Activated CD4-positive, alpha-beta T cell treated with anti-CD3 and anti-CD28 coated beads, Interleukin-10, Interleukin-2, amounts not matched to agents 100 ng/mL and 50 ng/mL, durations not matched to agents 16 hours and 8 hours (primary cell): ENCODE results near the gene TRMT2B.
A peak's percentile ranks its signal among the peaks of the same experiment; 100 is the strongest.
"Not testable (repeated sequence)": the region's sequence is repeated elsewhere in the genome, so short reads cannot be mapped to it uniquely, and the experiment has no call there.

Experiments used
- DNase-seq: peaks from one replicate; pipeline ENCODE4 v3.0.0-alpha.2; 2020

Gene TRMT2B, protein sequence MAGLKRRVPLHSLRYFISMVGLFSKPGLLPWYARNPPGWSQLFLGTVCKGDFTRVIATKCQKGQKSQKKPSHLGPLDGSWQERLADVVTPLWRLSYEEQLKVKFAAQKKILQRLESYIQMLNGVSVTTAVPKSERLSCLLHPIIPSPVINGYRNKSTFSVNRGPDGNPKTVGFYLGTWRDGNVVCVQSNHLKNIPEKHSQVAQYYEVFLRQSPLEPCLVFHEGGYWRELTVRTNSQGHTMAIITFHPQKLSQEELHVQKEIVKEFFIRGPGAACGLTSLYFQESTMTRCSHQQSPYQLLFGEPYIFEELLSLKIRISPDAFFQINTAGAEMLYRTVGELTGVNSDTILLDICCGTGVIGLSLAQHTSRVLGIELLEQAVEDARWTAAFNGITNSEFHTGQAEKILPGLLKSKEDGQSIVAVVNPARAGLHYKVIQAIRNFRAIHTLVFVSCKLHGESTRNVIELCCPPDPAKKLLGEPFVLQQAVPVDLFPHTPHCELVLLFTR

DNA sequence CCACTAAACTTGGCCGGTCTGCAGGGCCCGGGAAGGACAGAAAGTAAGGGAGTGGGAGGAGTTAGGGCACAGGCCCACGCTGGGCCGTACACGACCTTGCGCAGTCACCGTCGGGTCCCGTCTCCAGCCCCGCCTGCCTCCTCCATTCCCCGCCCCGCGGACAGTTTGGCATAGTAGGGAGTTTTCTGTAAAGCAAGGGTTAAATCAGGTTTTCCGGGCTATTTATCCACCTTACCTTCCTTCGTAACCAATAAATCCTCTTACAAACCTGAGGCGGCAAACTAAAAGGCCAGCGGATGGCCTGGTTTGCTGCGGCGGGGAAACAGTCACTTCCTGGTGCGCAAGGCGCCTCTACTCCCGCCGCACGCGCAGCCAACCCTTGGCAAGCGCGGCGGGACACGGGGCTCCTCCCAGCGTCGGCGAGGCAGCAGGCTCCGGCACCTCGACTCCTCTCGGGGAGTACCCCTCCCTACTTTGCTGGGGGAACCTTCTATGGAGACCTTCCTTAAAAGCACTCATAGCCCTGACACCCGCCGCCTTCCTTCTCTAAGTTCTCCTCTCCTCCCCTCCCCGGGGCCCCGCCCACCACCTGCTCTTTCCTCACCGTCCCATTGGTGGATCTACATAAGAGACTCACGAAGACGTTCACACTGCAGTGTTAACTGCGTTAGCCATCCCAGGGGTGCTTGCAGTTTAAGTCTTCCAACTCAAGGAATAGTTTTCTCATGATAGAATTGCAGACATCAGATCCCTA is at the start of gene TRMT2B:
TRMT2B (minus strand) TSS at position 563 of the 754 bp plus-strand sequence. CDS start 9,822 bp downstream, outside the sequence.
- peak; percentile 84 for DNase-seq

DNA sequence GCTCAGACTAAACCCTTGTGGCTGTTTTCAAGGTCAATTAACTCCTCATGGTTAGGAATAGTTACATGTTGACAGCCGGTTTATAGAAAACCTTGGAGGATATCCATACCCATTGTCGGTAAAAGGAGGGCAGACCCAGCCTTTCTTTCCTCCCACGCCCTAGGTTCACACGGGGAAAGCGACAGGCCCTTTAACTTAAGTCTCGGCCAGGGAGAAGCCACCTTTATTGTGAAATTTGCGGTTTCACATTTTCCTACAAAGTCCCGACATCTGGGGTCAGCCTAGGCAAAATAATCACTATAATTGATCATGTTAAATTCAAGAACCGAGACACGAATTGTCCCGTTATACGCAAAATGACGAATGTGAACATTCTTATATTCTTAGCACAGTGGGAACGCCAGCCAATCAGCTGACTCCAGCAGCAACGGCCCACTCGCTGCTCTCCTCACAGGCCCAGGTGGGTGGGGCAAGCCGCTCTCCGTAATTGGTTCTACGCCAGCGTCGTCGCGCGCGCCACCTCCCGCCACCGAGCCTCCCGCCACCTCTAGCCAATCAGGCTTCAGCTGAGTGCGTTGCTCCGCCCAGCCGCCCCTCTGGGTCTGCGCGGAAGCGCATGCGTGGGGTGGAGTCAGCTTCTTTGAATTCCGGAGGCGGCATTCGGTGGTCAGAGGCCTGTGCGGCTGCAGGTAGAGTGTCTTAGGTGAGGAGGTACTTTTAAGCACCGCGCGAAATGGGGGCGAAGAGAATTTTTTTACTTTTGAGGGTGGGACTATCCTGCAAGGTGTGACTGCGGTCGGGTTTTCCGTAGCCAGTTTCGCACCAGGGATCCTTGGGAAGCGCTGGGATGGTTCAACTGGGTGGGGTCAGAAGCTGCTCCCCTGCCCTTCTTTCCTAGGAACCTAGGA is 45.9 kb upstream of the TRMT2B start, which contains the start of gene CENPI:
CENPI (plus strand) TSS at position 659 of the 908 bp plus-strand sequence. CDS start 2,867 bp downstream, outside the sequence.
- peak; percentile 96 for DNase-seq

DNA sequence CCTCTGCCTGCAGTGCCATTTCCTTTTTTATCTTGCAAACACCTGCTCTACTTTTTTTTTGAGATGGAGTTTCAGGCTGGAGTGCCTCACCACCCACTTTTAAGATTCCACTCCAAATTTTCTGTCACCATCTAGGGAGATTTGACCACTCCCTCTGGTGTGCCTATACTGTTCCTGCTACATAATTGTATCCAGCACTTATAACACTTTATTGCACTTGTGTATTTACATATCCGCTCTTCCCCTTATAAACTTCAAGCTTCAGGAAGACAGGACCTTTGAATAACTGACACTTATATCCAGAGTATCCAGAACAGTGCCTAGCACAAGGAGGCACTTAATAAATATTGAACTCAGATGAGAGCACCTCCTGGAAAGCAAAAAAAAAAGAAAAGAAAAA is 39.9 kb upstream of the TRMT2B start:
- no peak for DNase-seq

DNA sequence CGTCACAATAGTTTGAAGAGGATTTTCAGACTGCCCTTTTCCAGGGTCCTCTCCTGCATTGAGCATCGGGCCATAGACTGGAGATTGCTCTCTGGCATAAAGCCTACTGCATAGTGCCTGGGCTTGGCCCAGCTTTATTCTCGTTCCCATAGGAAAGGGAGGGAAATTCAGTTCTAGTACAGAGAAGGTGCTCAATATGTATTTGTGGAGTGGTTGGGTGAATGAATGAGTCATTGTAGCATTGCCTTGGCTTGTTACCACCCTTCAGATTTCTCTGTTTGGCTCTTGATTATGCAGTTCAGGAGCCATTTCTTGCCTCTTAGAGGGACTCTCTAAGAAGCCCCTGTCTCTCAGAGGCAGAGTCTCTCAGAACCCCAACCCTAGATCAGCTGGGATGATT is 29.3 kb upstream of the TRMT2B start:
- no peak for DNase-seq

DNA sequence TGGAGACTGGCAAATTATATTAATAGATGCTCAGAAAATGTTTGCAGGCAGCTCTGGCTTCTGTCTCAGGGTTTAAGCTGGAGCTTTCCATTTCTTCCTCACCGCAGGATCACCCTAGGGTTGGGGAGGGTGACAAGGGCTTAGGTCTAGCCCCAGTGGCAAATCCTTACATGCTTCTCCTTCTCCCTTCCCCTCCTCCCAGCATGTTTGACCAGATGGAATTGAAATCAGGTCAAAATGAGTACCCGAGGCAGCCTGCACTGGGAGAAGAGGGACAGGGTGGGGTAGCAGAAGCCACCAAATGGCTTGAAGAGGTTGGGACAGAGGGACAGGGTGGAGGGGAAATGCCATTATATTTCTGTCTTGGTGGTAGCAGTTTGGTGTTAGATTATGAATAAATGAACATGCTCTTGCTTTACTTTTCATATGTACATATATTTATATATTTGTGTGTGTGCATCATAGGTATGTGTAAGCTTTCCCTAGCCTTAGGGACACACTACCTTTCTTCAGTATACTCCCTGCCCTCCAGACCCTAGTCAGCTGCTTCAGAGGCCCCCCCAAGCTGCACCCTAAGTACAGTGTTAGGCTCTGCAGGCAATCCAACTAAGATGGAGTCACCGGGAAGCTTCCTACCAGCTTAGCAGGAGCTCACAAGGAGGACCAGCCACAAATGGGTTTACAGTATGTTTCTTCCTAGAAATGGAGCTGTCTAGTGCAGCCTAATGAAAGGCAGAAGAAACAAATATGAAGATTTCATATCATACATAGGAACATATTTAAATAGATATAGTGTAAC is 28.6 kb upstream of the TRMT2B start:
- DNase-seq, result no peak

DNA sequence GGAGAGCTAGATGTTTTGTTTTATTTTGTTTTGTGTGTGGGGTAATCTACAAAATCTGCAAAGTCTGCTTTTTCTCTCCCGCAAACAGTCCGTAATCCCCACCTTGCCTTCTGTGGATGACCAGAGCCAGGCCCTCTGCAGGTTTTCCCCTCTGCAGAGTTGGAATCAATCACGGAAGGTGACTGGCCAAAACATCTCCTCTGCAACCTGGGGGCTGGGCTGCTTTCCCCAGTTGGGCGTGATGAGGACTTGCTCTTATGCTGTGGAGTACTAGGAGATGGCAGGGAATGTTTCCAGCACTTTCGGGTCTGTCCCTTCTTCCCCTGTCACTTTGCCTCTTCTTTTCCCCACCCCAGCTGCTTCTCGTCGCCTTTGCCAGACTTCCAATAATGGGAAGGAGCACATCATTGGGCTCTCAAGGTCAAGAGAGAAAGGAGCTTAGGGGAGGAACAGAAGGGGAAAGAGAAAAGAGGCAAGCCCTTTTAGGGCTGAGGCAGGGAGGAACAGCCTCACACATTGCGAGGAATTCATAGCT is 27.9 kb upstream of the TRMT2B start:
- DNase-seq, result no peak

DNA sequence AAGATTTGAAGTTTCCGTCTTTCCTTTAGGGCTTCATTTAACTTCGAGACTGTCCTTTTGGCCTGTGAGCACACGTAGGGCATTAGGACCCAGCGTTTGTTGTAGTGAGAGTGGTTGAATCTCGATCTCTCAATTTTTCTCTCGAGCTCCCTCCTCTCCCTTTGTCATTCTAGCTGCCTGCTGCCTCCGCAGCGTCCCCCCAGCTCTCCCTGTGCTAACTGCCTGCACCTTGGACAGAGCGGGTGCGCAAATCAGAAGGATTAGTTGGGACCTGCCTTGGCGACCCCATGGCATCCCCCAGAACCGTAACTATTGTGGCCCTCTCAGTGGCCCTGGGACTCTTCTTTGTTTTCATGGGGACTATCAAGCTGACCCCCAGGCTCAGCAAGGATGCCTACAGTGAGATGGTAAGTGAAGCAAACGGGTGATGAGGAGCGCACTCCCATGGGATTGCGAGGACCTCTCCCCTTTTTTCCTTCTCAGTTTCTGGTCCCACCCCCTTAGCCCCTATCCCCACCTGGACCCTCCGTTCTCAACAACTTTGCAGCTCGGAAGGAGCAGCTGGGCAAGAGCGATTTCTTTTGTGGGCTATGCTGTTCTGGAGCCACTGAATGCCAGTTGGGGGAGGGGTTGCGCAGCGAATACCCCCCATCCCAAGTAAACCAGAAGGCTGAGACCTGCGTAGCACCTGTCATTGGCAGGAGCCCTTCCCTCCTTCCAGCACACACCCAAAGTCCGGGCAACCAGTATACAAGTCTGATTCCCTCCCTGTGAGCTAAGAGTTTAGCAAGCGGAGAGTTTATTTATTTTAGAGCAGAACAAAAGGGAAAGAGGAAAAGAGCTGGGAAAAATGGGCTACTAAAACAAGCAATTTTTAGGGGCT is 27.0 kb upstream of the TRMT2B start, which contains the start of gene TMEM35A:
TMEM35A (plus strand) TSS at position 164 of the 883 bp plus-strand sequence; CDS start at position 288, 124 bp downstream.
- DNase-seq, result no peak

DNA sequence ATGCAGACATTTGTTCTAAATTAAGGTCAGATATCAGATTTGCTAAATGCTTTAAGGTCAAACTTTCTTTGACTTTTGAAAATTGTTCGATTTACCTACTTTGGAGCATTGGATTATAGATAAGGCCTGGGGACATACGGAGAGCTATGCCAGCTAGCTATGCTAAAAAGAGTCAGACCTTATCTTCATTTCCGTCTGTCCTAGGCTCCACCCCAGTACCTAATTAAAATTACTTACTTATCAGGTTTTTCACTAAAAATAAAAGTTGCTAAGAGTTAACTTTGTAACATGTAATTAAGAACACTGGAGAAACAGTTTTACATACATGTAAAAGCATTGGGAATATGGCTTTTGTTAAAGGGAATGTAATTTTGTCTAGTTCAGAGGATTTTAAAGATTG is 19.7 kb upstream of the TRMT2B start:
- no peak for DNase-seq

DNA sequence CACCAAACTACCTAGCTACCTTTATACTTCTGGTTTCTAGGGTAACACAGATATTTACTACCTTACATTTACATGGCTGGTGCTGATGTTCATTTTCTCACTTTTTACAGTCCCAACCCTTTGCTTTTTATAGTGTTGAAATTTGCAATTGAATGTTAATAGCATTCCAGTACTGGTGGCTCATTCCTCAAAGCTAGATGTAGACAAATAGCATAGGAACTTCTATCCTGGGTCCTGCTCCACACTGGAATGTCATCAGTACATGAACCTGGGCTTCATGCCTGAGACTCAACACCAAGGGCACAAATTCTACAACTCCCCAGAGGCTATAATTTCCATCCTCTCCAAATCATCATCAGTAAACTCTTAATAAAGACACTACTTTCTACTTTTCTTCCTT is 10.3 kb upstream of the TRMT2B start:
- no peak for DNase-seq

DNA sequence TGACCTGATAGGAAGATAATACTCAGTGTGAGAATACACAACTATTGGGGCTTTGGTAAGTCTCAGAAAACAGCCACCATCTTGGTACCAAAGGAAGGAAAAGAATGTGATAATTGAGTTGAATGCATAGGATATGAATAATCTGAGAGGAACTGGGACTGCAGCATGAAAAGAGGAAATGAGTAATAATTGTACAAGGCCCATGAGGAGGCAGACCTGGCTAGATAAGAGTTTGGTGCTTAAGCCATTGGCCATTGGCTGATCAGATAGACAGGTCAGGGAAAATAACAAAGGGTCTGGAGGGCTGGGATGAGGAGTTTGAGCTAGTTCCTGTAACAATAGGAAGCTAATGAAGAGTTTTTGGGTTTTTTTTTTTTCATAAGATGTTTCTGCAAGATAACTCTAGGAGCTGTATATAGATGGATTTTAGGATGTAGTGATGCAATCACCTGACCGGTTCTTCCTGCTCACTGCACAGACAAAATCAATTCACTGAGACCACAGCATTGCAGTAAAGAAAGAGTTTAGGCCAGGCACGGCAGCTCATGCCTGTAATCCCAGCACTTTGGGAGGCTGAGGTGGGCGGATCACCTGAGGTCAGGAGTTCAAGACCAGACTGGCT is 5.3 kb upstream of the TRMT2B start:
- peak; percentile 59 for DNase-seq

DNA sequence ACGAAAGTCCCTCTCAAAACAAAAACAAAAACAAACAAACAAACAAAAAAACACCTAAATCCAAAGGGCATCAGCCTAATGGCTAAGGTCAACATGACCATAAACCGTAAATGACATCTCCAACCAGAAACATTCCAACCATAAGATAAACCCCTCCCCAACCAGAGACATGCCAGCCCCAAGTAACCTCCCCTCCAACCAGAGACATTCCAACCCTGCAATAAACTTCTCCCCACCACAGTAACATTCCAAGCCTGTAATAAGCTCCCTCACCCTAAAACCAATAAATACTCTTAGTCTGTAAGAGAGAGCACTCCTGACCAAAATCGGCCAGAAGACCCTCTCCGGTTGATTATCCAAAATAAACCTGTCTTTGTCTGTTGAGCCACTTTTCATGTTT is 4.6 kb upstream of the TRMT2B start:
- not testable (repeated sequence) for DNase-seq

DNA sequence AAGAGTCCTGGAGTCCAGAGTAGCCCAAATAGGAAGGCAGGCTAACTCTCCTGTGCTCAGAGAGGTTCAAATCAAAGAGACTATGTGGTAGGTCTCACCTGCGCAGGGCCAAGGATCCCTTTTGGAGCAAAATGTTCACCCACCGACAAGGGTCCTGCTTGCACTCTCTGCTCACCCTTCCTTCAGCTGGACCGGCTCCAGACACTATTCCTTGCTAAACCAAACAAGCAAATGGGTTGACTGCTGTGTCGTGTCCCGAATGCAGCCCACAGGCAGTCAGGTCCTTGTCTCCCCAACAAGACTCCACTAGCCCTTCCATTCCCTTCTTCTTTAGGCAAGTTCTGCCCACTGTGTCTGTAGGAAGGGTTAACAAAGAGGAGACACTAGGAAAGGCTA is 760 bp downstream of the TRMT2B start:
- DNase-seq, result no peak

DNA sequence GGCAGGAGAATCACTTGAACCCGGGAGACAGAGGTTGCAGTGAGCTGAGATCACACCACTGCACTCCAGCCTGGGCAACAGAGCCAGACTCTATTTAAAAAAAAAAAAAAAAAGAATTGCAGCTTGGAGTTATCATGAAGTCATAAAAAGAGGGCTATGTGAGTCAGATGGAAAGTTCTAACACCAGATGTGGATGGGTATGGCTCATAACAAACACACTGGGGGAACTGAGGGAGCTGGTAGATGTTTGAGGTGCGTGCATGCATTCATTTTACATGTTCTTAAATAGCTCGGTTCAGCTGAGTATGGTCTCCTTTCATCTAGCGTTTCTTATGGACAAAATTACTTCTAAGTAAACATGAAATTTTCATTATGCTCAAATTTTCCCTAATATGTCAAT is 11.7 kb downstream of the TRMT2B start:
- peak; percentile 58 for DNase-seq

DNA sequence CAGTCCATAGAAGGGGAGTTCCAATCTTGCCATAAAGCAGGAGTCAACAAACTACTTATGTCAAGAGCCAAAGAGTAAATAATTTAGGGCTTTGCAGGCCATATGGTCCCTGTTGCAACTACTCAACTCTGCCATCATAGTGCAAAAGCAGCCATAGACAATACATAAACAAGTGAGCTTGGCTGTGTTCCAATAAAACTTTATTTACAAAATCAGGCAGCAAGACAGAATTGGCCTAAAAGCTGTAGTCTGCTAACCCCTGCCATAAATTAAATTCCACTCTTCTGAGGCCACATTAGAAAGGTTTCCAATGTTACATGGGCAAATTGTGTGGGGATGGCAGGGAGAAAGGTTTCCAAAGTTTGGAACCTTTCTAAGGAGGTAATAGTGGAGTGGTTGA is 14.7 kb downstream of the TRMT2B start:
- no peak for DNase-seq

DNA sequence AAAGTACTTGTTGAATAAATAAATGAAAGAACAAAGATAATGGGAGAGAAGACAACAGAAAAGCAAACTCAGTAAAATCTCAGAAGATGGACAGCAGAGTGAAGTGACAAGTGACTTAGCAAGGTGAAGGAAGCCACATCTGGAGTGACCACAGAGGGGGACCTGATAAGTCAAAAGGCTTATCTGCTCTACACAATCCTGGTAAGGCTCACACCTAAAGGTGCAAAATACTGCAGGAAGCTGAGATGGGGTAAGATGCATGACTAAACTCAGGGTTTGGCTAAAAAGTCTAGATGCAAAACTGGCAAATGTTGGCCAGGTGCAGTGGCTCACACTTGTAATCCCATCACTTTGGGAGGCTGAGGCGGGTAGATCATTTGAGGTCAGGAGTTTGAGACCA is 22.2 kb downstream of the TRMT2B start:
- no peak for DNase-seq

DNA sequence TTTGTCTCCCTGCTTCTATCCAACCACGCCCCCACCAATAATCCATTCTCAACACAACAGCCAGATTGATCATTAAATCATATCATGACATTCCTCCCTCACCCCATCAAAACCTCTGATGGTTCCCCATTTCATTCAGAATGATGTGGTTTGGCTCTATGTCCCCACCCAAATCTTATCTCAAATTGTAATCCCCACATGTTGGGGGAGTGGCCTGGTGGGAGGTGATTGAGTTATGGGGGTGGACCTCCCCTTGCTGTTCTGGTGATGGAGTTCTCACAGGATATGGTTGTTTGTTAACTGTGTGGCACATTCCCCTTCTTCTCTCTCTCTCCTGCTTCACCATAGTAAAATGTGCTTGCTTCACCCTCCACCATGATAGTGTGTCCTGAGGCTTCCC is 23.3 kb downstream of the TRMT2B start:
- no peak for DNase-seq

DNA sequence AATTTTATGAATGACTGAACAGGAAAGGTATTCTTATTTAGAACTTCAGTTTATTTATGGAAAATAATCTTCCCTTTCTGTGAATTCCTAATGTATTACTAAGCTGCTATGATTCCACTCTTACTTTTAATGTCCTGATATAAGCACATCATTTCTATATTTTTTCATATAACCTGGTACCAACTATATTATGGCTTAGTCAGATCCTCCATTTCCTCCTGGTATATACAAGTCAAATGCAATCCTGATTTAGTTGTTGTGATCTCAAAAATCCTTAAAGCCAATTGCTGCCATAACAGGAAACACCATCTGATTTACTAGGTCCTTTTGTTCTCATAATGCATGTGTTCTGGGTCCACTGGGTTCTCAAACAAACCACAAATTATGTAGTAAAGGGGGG is 26.8 kb downstream of the TRMT2B start:
- DNase-seq, result no peak

DNA sequence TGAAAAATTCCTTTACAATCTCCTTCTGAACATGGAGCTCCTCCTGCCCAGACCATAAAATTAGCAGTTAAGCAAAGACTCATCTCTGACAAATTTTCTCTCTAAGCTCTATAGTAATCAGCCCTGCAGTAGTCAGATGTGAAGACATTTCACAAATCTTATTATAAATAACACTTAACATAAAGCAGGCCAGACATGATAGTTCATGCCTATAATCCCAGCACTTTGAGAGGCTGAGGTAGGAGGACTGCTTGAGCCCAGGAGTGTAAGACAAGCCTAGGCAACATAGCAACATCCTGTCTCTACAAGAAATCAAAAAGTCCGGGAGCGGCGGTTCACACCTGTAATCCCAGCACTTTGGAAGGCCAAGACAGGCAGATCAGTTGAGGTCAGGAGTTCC is 29.9 kb downstream of the TRMT2B start:
- no peak for DNase-seq

DNA sequence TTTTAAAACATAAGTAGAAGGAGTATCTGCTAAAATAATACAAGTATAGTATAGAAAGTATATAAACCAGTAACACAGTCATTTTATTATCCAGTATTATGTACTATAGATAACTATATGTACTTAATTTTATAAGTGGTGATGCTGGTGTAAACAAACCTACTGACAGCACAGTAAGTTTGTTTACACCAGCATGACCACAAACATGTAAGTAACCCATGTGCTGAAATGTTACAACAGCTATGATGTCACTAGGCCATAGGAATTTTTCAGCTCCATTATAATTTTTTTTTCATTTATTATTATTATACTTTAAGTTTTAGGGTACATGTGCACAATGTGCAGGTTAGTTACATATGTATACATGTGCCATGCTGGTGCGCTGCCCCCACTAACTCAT is 39.9 kb downstream of the TRMT2B start:
- DNase-seq, result not testable (repeated sequence)

DNA sequence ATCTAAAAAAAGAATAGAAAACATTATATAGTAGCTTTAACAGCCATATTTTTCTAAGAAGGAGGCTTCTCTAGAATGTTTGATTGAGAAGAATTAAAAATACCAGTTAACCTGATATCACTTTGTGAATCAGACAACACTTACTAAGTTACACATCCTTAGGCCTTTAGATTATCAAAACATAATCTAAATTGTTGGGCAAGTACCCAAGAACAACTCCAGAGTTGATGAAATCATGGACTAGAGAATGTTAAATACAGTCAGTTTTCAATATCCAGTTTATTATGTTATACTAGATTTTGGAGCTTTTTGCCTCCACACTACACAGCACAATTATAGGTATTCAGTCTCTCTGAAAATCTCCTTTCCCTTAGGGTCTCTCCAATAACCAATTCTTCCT is 42.8 kb downstream of the TRMT2B start:
- no peak for DNase-seq
